GM21447 (cell line): ENCODE results near the gene GRK5.
"Not testable (repeated sequence)": the region's sequence is repeated elsewhere in the genome, so short reads cannot be mapped to it uniquely, and the experiment has no call there.

Experiments
- ATAC-seq: cut with Tn5 transposase; IDR thresholded peaks from one replicate; pipeline ENCODE4 v1.9.1; 2021; ENCODE audit not compliant: unreplicated experiment

GRK5 gene

GRCh38 chr10:119248184-119248583, 40.8 kb downstream of the GRK5 start:
- no peak for ATAC-seq

- ATAC-seq: no peak
Measured at GRCh38 chr10:119248681-119249080, 41.3 kb downstream of the GRK5 start.

- ATAC-seq: no peak
Measured at GRCh38 chr10:119250641-119251314, 43.4 kb downstream of the GRK5 start.

- no peak for ATAC-seq
Measured at GRCh38 chr10:119251315-119251708, 43.9 kb downstream of the GRK5 start.

GRCh38 chr10:119252051-119252465, 44.7 kb downstream of the GRK5 start:
- ATAC-seq: no peak

GRCh38 chr10:119252470-119253151, 45.2 kb downstream of the GRK5 start:
- no peak for ATAC-seq

GRCh38 chr10:119253433-119254174, 46.2 kb downstream of the GRK5 start:
- no peak for ATAC-seq

- no peak for ATAC-seq
Measured at GRCh38 chr10:119254335-119254734, 47.0 kb downstream of the GRK5 start.

GRCh38 chr10:119256030-119256429, 48.7 kb downstream of the GRK5 start:
- no peak for ATAC-seq

GRCh38 chr10:119256897-119257296, 49.5 kb downstream of the GRK5 start:
- no peak for ATAC-seq

- no peak for ATAC-seq
Measured at GRCh38 chr10:119257899-119258419, 50.6 kb downstream of the GRK5 start.

GRCh38 chr10:119259345-119259744, 52.0 kb downstream of the GRK5 start:
- no peak for ATAC-seq

- ATAC-seq: not testable (repeated sequence)
Measured at GRCh38 chr10:119261016-119261415, 53.6 kb downstream of the GRK5 start.

- ATAC-seq: no peak
Measured at GRCh38 chr10:119263951-119264617, 56.7 kb downstream of the GRK5 start.

GRCh38 chr10:119265691-119266090, 58.3 kb downstream of the GRK5 start:
- ATAC-seq: no peak

- no peak for ATAC-seq
Measured at GRCh38 chr10:119267384-119267783, 60.0 kb downstream of the GRK5 start.

- ATAC-seq: no peak
Measured at GRCh38 chr10:119268428-119268827, 61.1 kb downstream of the GRK5 start.

GRCh38 chr10:119268871-119269506, 61.6 kb downstream of the GRK5 start:
- peak; percentile 84 for ATAC-seq

GRCh38 chr10:119269737-119270136, 62.4 kb downstream of the GRK5 start:
- no peak for ATAC-seq

GRCh38 chr10:119270762-119271366, 63.5 kb downstream of the GRK5 start:
- peak; percentile 54 for ATAC-seq
